Hepatocyte (in vitro differentiated cells): Measurements from ENCODE around the gene CDC20. TPM values are rescaled to one million over a fixed set of nuclear protein-coding genes. Genes with fewer than 3 reads are reported as not detected.

Experiments used
- DNase-seq: peaks from one replicate; pipeline ENCODE4 v3.0.0-alpha.2; 2016; ENCODE audit warnings: low spot score
- H2AFZ ChIP-seq: fragments of 200-600 bp; sonication (generic); 2 replicates; pipeline ENCODE4 v1.6.0; 2016; ENCODE audit warnings: antibody characterized with exemption, mild to moderate bottlenecking
- H3K27ac ChIP-seq: fragments of 200-600 bp; sonication (generic); 2 replicates; pipeline ENCODE4 v1.5.1; 2016; ENCODE audit warnings: mild to moderate bottlenecking
- H3K27me3 ChIP-seq: fragments of 200-600 bp; sonication (generic); 2 replicates; pipeline ENCODE4 v1.6.1; 2016
- H3K36me3 ChIP-seq: fragments of 200-600 bp; sonication (generic); replicated peaks from 2 replicates; pipeline ENCODE4 v1.5.1; 2016; ENCODE audit warnings: low read depth; ENCODE audit not compliant: insufficient read depth
- H3K4me1 ChIP-seq: fragments of 200-600 bp; sonication (generic); 2 replicates; pipeline ENCODE4 v1.5.1; 2016; ENCODE audit warnings: mild to moderate bottlenecking, moderate library complexity; ENCODE audit not compliant: insufficient read depth
- H3K4me2 ChIP-seq: fragments of 200-600 bp; sonication (generic); 2 replicates; pipeline ENCODE4 v1.6.0; 2016
- H3K4me3 ChIP-seq: fragments of 200-600 bp; sonication (generic); 2 replicates; pipeline ENCODE4 v1.5.1; 2016; ENCODE audit warnings: mild to moderate bottlenecking
- H3K79me2 ChIP-seq: fragments of 200-600 bp; sonication (generic); 2 replicates; pipeline ENCODE4 v1.6.0; 2017; ENCODE audit warnings: mild to moderate bottlenecking
- H3K9me2 ChIP-seq: fragments of 200-600 bp; sonication (generic); replicated peaks from 2 replicates; pipeline ENCODE4 v1.6.0; 2017; ENCODE audit warnings: mild to moderate bottlenecking; ENCODE audit not compliant: insufficient read depth
- H3K9me3 ChIP-seq: fragments of 200-600 bp; sonication (generic); 2 replicates; pipeline ENCODE4 v1.5.1; 2016; ENCODE audit warnings: low read depth, mild to moderate bottlenecking
- H4K20me1 ChIP-seq: fragments of 200-600 bp; sonication (generic); 2 replicates; pipeline ENCODE4 v1.6.0; 2016; ENCODE audit warnings: mild to moderate bottlenecking; ENCODE audit not compliant: insufficient read depth, poor library complexity, severe bottlenecking
- EZH2 ChIP-seq: fragments of 200-600 bp; sonication (generic); IDR thresholded peaks from 2 replicates; pipeline ENCODE4 v1.6.1; 2016; ENCODE audit warnings: antibody characterized with exemption, mild to moderate bottlenecking, borderline replicate concordance
- EZH2phosphoT487 ChIP-seq: fragments of 200-600 bp; sonication (generic); IDR thresholded peaks from one replicate; pipeline ENCODE4 v1.6.1; 2018; ENCODE audit warnings: antibody characterized with exemption, mild to moderate bottlenecking, low read depth, moderate library complexity; ENCODE audit not compliant: unreplicated experiment, severe bottlenecking
- WGBS: methylation state at CpG from one replicate; pipeline ENCODE4 v1.1.6; 2016; ENCODE audit warnings: low lambda C conversion rate; ENCODE audit errors: missing lambda C conversion rate; 5-methylcytosine and 5-hydroxymethylcytosine counted together
- polyA plus RNA-seq: library from polyadenylated mRNA; unstranded; fragments of >200 nt; fragmentation: Nextera tagmentation; extraction: Ambion mirVana; gene quantifications from 2 replicates; pipeline ENCODE4 v1.2.1, GENCODE V29; 2016
- total RNA-seq: library from RNA; depleted of rRNA; stranded (reverse); fragments of >200 nt; gene quantifications from 2 replicates; pipeline ENCODE4 v1.2.3, GENCODE V29; 2014
- TF ChIP-seq, protein P1 (sequence below): fragments of 200-600 bp; sonication (generic); IDR thresholded peaks from 2 replicates; pipeline ENCODE4 v1.5.1; 2016; ENCODE audit warnings: antibody characterized with exemption, mild to moderate bottlenecking; ENCODE audit not compliant: poor library complexity

CDC20 gene
- total and polyA plus RNA-seq, 2 experiments from 2014 or later = 13.6 to 19.7 TPM

- Histone ChIP-seq H3K27me3 (no peaks in the 10 kb centered on the region), H3K79me2 (no peaks in the 10 kb centered on the region), H3K4me3 (no peak overlapping the region), H3K36me3 (no peaks in the 10 kb centered on the region), H2AFZ (no peak overlapping the region), H3K4me1 (peaks cover 17% of the 10 kb centered on the region), H3K9me3 (no peaks in the 10 kb centered on the region), H3K27ac (no peak overlapping the region), H3K4me2 (no peak overlapping the region), H3K9me2 (no peaks in the 10 kb centered on the region), H4K20me1 (no peaks in the 10 kb centered on the region)
- TF ChIP-seq EZH2 = no peak
- WGBS = 96% methylated on average over 1 of the region's 1 CpG
- DNase-seq = no peak
These were observed 7.8 kb upstream of the CDC20 start for GRCh38 chr1:43350976-43351375.

- WGBS = 84% methylated on average over 10 of the region's 10 CpGs
- no peaks in the 10 kb centered on the region for H3K27me3 ChIP-seq
- H3K4me2 ChIP-seq = no peak overlapping the region
These were observed 7.1 kb upstream of the CDC20 start for GRCh38 chr1:43351421-43352350.

GRCh38 chr1:43352351-43352705 is 6.5 kb upstream of the CDC20 start:
- no peaks in the 10 kb centered on the region for H3K36me3 ChIP-seq
- no peak for TF ChIP-seq EZH2
- TF ChIP-seq EZH2phosphoT487 = no peak
- TF ChIP-seq, protein P1, sequence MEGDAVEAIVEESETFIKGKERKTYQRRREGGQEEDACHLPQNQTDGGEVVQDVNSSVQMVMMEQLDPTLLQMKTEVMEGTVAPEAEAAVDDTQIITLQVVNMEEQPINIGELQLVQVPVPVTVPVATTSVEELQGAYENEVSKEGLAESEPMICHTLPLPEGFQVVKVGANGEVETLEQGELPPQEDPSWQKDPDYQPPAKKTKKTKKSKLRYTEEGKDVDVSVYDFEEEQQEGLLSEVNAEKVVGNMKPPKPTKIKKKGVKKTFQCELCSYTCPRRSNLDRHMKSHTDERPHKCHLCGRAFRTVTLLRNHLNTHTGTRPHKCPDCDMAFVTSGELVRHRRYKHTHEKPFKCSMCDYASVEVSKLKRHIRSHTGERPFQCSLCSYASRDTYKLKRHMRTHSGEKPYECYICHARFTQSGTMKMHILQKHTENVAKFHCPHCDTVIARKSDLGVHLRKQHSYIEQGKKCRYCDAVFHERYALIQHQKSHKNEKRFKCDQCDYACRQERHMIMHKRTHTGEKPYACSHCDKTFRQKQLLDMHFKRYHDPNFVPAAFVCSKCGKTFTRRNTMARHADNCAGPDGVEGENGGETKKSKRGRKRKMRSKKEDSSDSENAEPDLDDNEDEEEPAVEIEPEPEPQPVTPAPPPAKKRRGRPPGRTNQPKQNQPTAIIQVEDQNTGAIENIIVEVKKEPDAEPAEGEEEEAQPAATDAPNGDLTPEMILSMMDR = no peak
- no peak overlapping the region for H2AFZ ChIP-seq
- H3K4me3 ChIP-seq = no peak overlapping the region
- no peaks in the 10 kb centered on the region for H3K27me3 ChIP-seq
- peaks cover 17% of the 10 kb centered on the region for H3K4me1 ChIP-seq
- H3K9me3 ChIP-seq = no peaks in the 10 kb centered on the region
- H3K79me2 ChIP-seq = no peaks in the 10 kb centered on the region
- H3K9me2 ChIP-seq = no peaks in the 10 kb centered on the region
- DNase-seq = no peak
- WGBS = 93% methylated on average over 2 of the region's 2 CpGs
- no peak overlapping the region for H3K27ac ChIP-seq
- H4K20me1 ChIP-seq = no peaks in the 10 kb centered on the region
- H3K4me2 ChIP-seq = no peak overlapping the region

More at GRCh38 chr1:43351421-43352350, 7.1 kb upstream of the CDC20 start:
- TF ChIP-seq, protein P1 = no peak
- TF ChIP-seq EZH2phosphoT487 = no peak
- no peak for TF ChIP-seq EZH2
- peaks cover 17% of the 10 kb centered on the region for H3K4me1 ChIP-seq
- no peaks in the 10 kb centered on the region for H4K20me1 ChIP-seq
- no peaks in the 10 kb centered on the region for H3K79me2 ChIP-seq
- no peak overlapping the region for H3K27ac ChIP-seq
- no peaks in the 10 kb centered on the region for H3K36me3 ChIP-seq
- no peak overlapping the region for H2AFZ ChIP-seq
- no peaks in the 10 kb centered on the region for H3K9me3 ChIP-seq
- H3K4me3 ChIP-seq = no peak overlapping the region
- no peak for DNase-seq
- no peaks in the 10 kb centered on the region for H3K9me2 ChIP-seq

DNA sequence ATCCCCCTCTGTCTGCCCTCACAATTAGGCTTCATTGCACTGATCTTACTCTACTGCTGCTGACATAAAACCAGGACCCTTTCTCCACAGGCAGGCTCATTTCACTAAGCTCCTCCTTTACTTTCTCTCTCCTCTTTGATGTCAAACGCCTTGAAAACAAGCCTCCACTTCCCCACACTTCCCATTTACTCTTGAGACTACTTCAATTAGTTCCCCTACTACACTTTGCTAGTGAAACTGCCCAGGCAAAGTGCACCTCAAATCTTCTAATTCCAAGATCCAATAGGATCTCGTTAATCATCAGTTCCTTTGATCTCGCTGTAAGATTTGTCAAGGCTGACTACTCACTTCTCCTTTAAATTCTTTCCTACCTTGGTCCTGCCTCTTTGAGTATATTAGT is 5.9 kb upstream of the CDC20 start:
- no peak for DNase-seq
- 52% methylated on average over 3 of the region's 3 CpGs for WGBS

More for the DNA sequence above, 5.9 kb upstream of the CDC20 start:
- H3K27ac ChIP-seq = no peak overlapping the region
- TF ChIP-seq EZH2phosphoT487 (no peak), EZH2 (no peak)
- TF ChIP-seq, protein P1 = no peak
- H3K36me3 ChIP-seq = no peaks in the 10 kb centered on the region
- H3K4me3 ChIP-seq = no peak overlapping the region
- no peak overlapping the region for H2AFZ ChIP-seq
- H3K79me2 ChIP-seq = no peaks in the 10 kb centered on the region
- peaks cover 17% of the 10 kb centered on the region for H3K4me1 ChIP-seq
- no peak overlapping the region for H3K4me2 ChIP-seq
- H3K9me3 ChIP-seq = no peaks in the 10 kb centered on the region
- H4K20me1 ChIP-seq = no peaks in the 10 kb centered on the region
- H3K27me3 ChIP-seq = no peaks in the 10 kb centered on the region
- H3K9me2 ChIP-seq = no peaks in the 10 kb centered on the region
